ENCODE measurements around the gene KIAA0408.

KIAA0408 gene

GRCh38 chr6:127452803-127453202 is 6.4 kb downstream of the KIAA0408 start:
- peaks cover 6% of the 10 kb centered on the region for H3K36me3 Mint-ChIP-seq (ENCODE audit: low read depth)
- DNase-seq = no peak
- no peak for TF ChIP-seq CTCF (IDR thresholded peaks at IDR 0.05)
- no peak overlapping the region for H3K27ac Mint-ChIP-seq
- no peaks in the 10 kb centered on the region for H3K27me3 Mint-ChIP-seq (ENCODE audit: low read depth, poor library complexity)
- H3K4me3 Mint-ChIP-seq = no peak overlapping the region
- H3K4me1 Mint-ChIP-seq = no peaks in the 10 kb centered on the region
- H3K9me3 Mint-ChIP-seq = no peaks in the 10 kb centered on the region

- Mint-ChIP-seq H3K4me1 (no peaks in the 10 kb centered on the region), H3K4me3 (no peak overlapping the region), H3K9me3 (no peaks in the 10 kb centered on the region), H3K36me3 (ENCODE audit: low read depth) (peaks cover 6% of the 10 kb centered on the region), H3K27me3 (ENCODE audit: low read depth, poor library complexity) (no peaks in the 10 kb centered on the region), H3K27ac (no peak overlapping the region)
- no peak for DNase-seq
- TF ChIP-seq CTCF (IDR thresholded peaks at IDR 0.05) = no peak
Measured at GRCh38 chr6:127451388-127451787, 7.8 kb downstream of the KIAA0408 start.

GRCh38 chr6:127447780-127448179 is 11.4 kb downstream of the KIAA0408 start:
- Mint-ChIP-seq H3K4me3 (no peak overlapping the region), H3K9me3 (no peaks in the 10 kb centered on the region), H3K36me3 (ENCODE audit: low read depth) (peaks cover 6% of the 10 kb centered on the region), H3K4me1 (no peaks in the 10 kb centered on the region), H3K27me3 (ENCODE audit: low read depth, poor library complexity) (no peaks in the 10 kb centered on the region), H3K27ac (no peak overlapping the region)
- TF ChIP-seq CTCF (IDR thresholded peaks at IDR 0.05) = no peak
- DNase-seq = no peak

- Mint-ChIP-seq H3K27ac (no peak overlapping the region), H3K27me3 (ENCODE audit: low read depth, poor library complexity) (no peaks in the 10 kb centered on the region), H3K36me3 (ENCODE audit: low read depth) (peaks cover 6% of the 10 kb centered on the region), H3K9me3 (no peaks in the 10 kb centered on the region), H3K4me3 (no peak overlapping the region), H3K4me1 (no peaks in the 10 kb centered on the region)
- no peak for DNase-seq
- TF ChIP-seq CTCF (IDR thresholded peaks at IDR 0.05) = no peak
Measured at GRCh38 chr6:127446356-127446755, 12.8 kb downstream of the KIAA0408 start.

GRCh38 chr6:127441881-127442280 is 17.3 kb downstream of the KIAA0408 start:
- H3K36me3 Mint-ChIP-seq (ENCODE audit: low read depth) = peaks cover 5% of the 10 kb centered on the region
- TF ChIP-seq CTCF (IDR thresholded peaks at IDR 0.05) = no peak
- H3K4me3 Mint-ChIP-seq = no peak overlapping the region
- no peak overlapping the region for H3K27ac Mint-ChIP-seq
- no peaks in the 10 kb centered on the region for H3K4me1 Mint-ChIP-seq
- H3K27me3 Mint-ChIP-seq (ENCODE audit: low read depth, poor library complexity) = no peaks in the 10 kb centered on the region
- H3K9me3 Mint-ChIP-seq = no peaks in the 10 kb centered on the region
- no peak for DNase-seq

GRCh38 chr6:127439718-127440117 is 19.5 kb downstream of the KIAA0408 start:
- no peaks in the 10 kb centered on the region for H3K4me1 Mint-ChIP-seq
- H3K4me3 Mint-ChIP-seq = no peak overlapping the region
- no peaks in the 10 kb centered on the region for H3K9me3 Mint-ChIP-seq
- no peak for DNase-seq
- H3K27ac Mint-ChIP-seq = no peak overlapping the region
- TF ChIP-seq CTCF (IDR thresholded peaks at IDR 0.05) = no peak
- H3K36me3 Mint-ChIP-seq (ENCODE audit: low read depth) = peaks cover 5% of the 10 kb centered on the region
- H3K27me3 Mint-ChIP-seq (ENCODE audit: low read depth, poor library complexity) = no peaks in the 10 kb centered on the region

All from nephron progenitor cell (in vitro differentiated cells).